DND-41 (cell line): Measurements from ENCODE around the gene RFX1.

ENCODE experiments used
- CTCF ChIP-seq: IDR thresholded peaks from 2 replicates; pipeline ENCODE4 v1.5.1; 2012; ENCODE audit warnings: borderline replicate concordance, low read length, moderate library complexity, mild to moderate bottlenecking; ENCODE audit not compliant: poor library complexity, severe bottlenecking; ENCODE audit errors: extremely low read depth
- EZH2 ChIP-seq: IDR thresholded peaks from 3 replicates; pipeline ENCODE4 v1.6.1; 2012; ENCODE audit warnings: borderline replicate concordance, low read depth, mild to moderate bottlenecking, moderate library complexity, low read length, inconsistent platforms; ENCODE audit not compliant: severe bottlenecking

GRCh38 chr19:13955662-13956364 is 50.3 kb downstream of the RFX1 start:
- TF ChIP-seq CTCF (no peak), EZH2 (no peak)
